Measurements from ENCODE around the gene DOCK11.

DOCK11 gene

GRCh38 chrX:118552121-118552900 lies 56.7 kb downstream of the DOCK11 start:
- TF ChIP-seq CTCF (IDR thresholded peaks at IDR 0.05; ENCODE audit: low read length) (no peak), EZH2 (IDR thresholded peaks at IDR 0.05; ENCODE audit: borderline replicate concordance, low read length) (no peak)
- Histone ChIP-seq H3F3A (ENCODE audit: insufficient read depth, low read length) (no peaks in the 10 kb centered on the region), H3K9me2 (ENCODE audit: low read depth, low read length) (no peaks in the 10 kb centered on the region), H3K4me3 (ENCODE audit: low read depth, low read length, poor library complexity, severe bottlenecking) (no peak overlapping the region), H3K36me3 (ENCODE audit: insufficient read depth, low read length) (0 out of 2 replicates have a peak, but pooled peaks cover 4% of the 10 kb centered on the region), H3K4me1 (ENCODE audit: insufficient read depth, low read length, severe bottlenecking) (no peaks in the 10 kb centered on the region), H3K27me3 (ENCODE audit: insufficient read depth, low read length) (no peaks in the 10 kb centered on the region), H3K79me2 (ENCODE audit: insufficient read depth, low read length) (no peaks in the 10 kb centered on the region), H2AFZ (ENCODE audit: low read length) (no peak overlapping the region), H3K27ac (ENCODE audit: low read depth, low read length, poor library complexity, severe bottlenecking) (no peak overlapping the region), H4K20me1 (ENCODE audit: insufficient read depth, low read length) (no peaks in the 10 kb centered on the region), H3K4me2 (ENCODE audit: low read length) (no peak overlapping the region), H3K9me3 (ENCODE audit: low read length) (no peaks in the 10 kb centered on the region), H3K9ac (ENCODE audit: low read length) (no peak overlapping the region)

GRCh38 chrX:118553042-118553710 lies 57.6 kb downstream of the DOCK11 start:
- H3K79me2 ChIP-seq (ENCODE audit: insufficient read depth, low read length), result no peaks in the 10 kb centered on the region
- H3K27ac ChIP-seq (ENCODE audit: low read depth, low read length, poor library complexity, severe bottlenecking), result no peak overlapping the region
- no peak overlapping the region for H2AFZ ChIP-seq (ENCODE audit: low read length)
- no peaks in the 10 kb centered on the region for H3K9me3 ChIP-seq (ENCODE audit: low read length)
- no peak overlapping the region for H3K4me3 ChIP-seq (ENCODE audit: low read depth, low read length, poor library complexity, severe bottlenecking)
- no peak overlapping the region for H3K4me2 ChIP-seq (ENCODE audit: low read length)
- no peaks in the 10 kb centered on the region for H3F3A ChIP-seq (ENCODE audit: insufficient read depth, low read length)
- no peaks in the 10 kb centered on the region for H3K27me3 ChIP-seq (ENCODE audit: insufficient read depth, low read length)
- H4K20me1 ChIP-seq (ENCODE audit: insufficient read depth, low read length), result no peaks in the 10 kb centered on the region
- no peaks in the 10 kb centered on the region for H3K36me3 ChIP-seq (ENCODE audit: insufficient read depth, low read length)
- no peaks in the 10 kb centered on the region for H3K9me2 ChIP-seq (ENCODE audit: low read depth, low read length)
- TF ChIP-seq EZH2 (IDR thresholded peaks at IDR 0.05; ENCODE audit: borderline replicate concordance, low read length) (no peak), CTCF (IDR thresholded peaks at IDR 0.05; ENCODE audit: low read length) (no peak)
- H3K4me1 ChIP-seq (ENCODE audit: insufficient read depth, low read length, severe bottlenecking), result no peaks in the 10 kb centered on the region
- no peak overlapping the region for H3K9ac ChIP-seq (ENCODE audit: low read length)

DNA sequence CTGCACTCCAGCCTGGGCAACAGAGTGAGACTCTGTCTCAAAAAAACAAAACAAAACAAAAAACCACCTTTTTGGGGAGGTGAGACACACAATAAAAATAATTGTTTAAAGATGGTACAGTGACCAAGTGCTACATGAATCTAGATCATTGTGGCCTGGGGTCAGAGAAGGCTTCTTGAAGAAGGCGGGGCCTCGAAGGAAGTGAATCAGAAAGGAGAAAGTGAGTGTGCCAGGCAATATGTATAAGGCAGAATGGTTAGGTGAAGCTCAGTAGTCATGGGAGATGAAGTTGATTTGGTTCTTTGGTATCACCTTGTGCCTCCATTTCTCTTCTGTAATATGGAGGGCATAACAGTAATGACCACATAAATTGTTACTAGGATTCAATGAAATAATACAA lies 58.9 kb downstream of the DOCK11 start:
- Histone ChIP-seq H3F3A (ENCODE audit: insufficient read depth, low read length) (no peaks in the 10 kb centered on the region), H3K4me3 (ENCODE audit: low read depth, low read length, poor library complexity, severe bottlenecking) (no peak overlapping the region), H3K4me2 (ENCODE audit: low read length) (no peak overlapping the region), H3K27ac (ENCODE audit: low read depth, low read length, poor library complexity, severe bottlenecking) (no peak overlapping the region), H4K20me1 (ENCODE audit: insufficient read depth, low read length) (no peaks in the 10 kb centered on the region), H3K9ac (ENCODE audit: low read length) (no peak overlapping the region), H3K9me2 (ENCODE audit: low read depth, low read length) (no peaks in the 10 kb centered on the region), H3K36me3 (ENCODE audit: insufficient read depth, low read length) (no peaks in the 10 kb centered on the region), H3K27me3 (ENCODE audit: insufficient read depth, low read length) (no peaks in the 10 kb centered on the region), H3K79me2 (ENCODE audit: insufficient read depth, low read length) (no peaks in the 10 kb centered on the region), H3K9me3 (ENCODE audit: low read length) (no peaks in the 10 kb centered on the region), H3K4me1 (ENCODE audit: insufficient read depth, low read length, severe bottlenecking) (no peaks in the 10 kb centered on the region), H2AFZ (ENCODE audit: low read length) (no peak overlapping the region)
- TF ChIP-seq CTCF (IDR thresholded peaks at IDR 0.05; ENCODE audit: low read length) (no peak), EZH2 (IDR thresholded peaks at IDR 0.05; ENCODE audit: borderline replicate concordance, low read length) (no peak)
